SK-MEL-5 (cell line): Measurements from ENCODE around the gene PATL2. TPM values are rescaled to one million over a fixed set of nuclear protein-coding genes. Genes with fewer than 3 reads are reported as not detected.
"Not testable (repeated sequence)": the region's sequence is repeated elsewhere in the genome, so short reads cannot be mapped to it uniquely, and the experiment has no call there.

ENCODE experiments used
- DNase-seq: peaks from one replicate; pipeline ENCODE4 v3.0.0-alpha.2; 2016; ENCODE audit warnings: low read depth, low spot score
- in situ Hi-C: cut with HindIII; loops from 2 replicates; pipeline ENCODE4 v1.10.0; 2016; ENCODE audit warnings: low sequenced_read_pairs, high pct_unique_total_duplicates, low pct_unique_long_range_greater_than_20kb
- total RNA-seq: library from RNA; depleted of rRNA; stranded (reverse); fragments of >200 nt; shearing (Covaris generic); gene quantifications from 2 replicates; pipeline ENCODE4 v1.2.3, GENCODE V29; 2014

PATL2 gene
- total RNA-seq, 1 experiment from 2014 or later = 0.21 TPM

GRCh38 chr15:44706401-44706800 lies 4.7 kb downstream of the PATL2 start:
- DNase-seq = no peak
- in situ Hi-C loops = no loop called here

GRCh38 chr15:44705986-44706385 lies 5.1 kb downstream of the PATL2 start:
- no peak for DNase-seq
- in situ Hi-C loops = no loop called here

GRCh38 chr15:44700676-44701075 lies 10.4 kb downstream of the PATL2 start:
- DNase-seq, in situ Hi-C loops: not testable (repeated sequence)

- no peak for DNase-seq
- in situ Hi-C loops = no loop called here
These were observed 12.5 kb downstream of the PATL2 start for GRCh38 chr15:44698641-44699040.

- no peak for DNase-seq
- in situ Hi-C loops = no loop called here
These were observed 14.1 kb downstream of the PATL2 start for GRCh38 chr15:44697014-44697413.

GRCh38 chr15:44695294-44695693 lies 15.8 kb downstream of the PATL2 start:
- in situ Hi-C loops = no loop called here
- no peak for DNase-seq

- in situ Hi-C loops = no loop called here
- no peak for DNase-seq
These were observed 16.7 kb downstream of the PATL2 start for GRCh38 chr15:44694416-44694815.

GRCh38 chr15:44692659-44693058 lies 18.5 kb downstream of the PATL2 start:
- no peak for DNase-seq
- in situ Hi-C loops = no loop called here

GRCh38 chr15:44690245-44690644 lies 20.9 kb downstream of the PATL2 start:
- in situ Hi-C loops, DNase-seq: not testable (repeated sequence)

- DNase-seq, in situ Hi-C loops: not testable (repeated sequence)
These were observed 21.8 kb downstream of the PATL2 start for GRCh38 chr15:44689318-44689717.

GRCh38 chr15:44682809-44683682 lies 28.1 kb downstream of the PATL2 start:
- in situ Hi-C loops, DNase-seq: not testable (repeated sequence)

- in situ Hi-C loops = no loop called here
- DNase-seq = no peak
These were observed 28.9 kb downstream of the PATL2 start for GRCh38 chr15:44682211-44682610.

- no peak for DNase-seq
- in situ Hi-C loops = no loop called here
These were observed 34.4 kb downstream of the PATL2 start for GRCh38 chr15:44676676-44677075.

- no peak for DNase-seq
- in situ Hi-C loops = no loop called here
These were observed 35.2 kb downstream of the PATL2 start for GRCh38 chr15:44675911-44676310.

- no peak for DNase-seq
- in situ Hi-C loops = no loop called here
These were observed 37.5 kb downstream of the PATL2 start for GRCh38 chr15:44673639-44674038.

- no peak for DNase-seq
- in situ Hi-C loops = no loop called here
These were observed 40.8 kb downstream of the PATL2 start for GRCh38 chr15:44670087-44670950.

GRCh38 chr15:44668921-44669320 lies 42.2 kb downstream of the PATL2 start:
- in situ Hi-C loops = no loop called here
- DNase-seq = no peak

- in situ Hi-C loops = no loop called here
- no peak for DNase-seq
These were observed 44.1 kb downstream of the PATL2 start for GRCh38 chr15:44667039-44667360.
